ENCODE data around the gene BCDIN3D. TPM values are rescaled to one million over a fixed set of nuclear protein-coding genes. Genes with fewer than 3 reads are reported as not detected.

The BCDIN3D gene, protein sequence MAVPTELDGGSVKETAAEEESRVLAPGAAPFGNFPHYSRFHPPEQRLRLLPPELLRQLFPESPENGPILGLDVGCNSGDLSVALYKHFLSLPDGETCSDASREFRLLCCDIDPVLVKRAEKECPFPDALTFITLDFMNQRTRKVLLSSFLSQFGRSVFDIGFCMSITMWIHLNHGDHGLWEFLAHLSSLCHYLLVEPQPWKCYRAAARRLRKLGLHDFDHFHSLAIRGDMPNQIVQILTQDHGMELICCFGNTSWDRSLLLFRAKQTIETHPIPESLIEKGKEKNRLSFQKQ
- total RNA-seq (2014; rRNA removed; shearing (Covaris generic)) (3.3 and 4.2 TPM in 2 replicates), polyA plus RNA-seq (2016; fragmentation: Nextera tagmentation; extraction: Ambion mirVana) (3.7 TPM in 2 replicates)

DNA sequence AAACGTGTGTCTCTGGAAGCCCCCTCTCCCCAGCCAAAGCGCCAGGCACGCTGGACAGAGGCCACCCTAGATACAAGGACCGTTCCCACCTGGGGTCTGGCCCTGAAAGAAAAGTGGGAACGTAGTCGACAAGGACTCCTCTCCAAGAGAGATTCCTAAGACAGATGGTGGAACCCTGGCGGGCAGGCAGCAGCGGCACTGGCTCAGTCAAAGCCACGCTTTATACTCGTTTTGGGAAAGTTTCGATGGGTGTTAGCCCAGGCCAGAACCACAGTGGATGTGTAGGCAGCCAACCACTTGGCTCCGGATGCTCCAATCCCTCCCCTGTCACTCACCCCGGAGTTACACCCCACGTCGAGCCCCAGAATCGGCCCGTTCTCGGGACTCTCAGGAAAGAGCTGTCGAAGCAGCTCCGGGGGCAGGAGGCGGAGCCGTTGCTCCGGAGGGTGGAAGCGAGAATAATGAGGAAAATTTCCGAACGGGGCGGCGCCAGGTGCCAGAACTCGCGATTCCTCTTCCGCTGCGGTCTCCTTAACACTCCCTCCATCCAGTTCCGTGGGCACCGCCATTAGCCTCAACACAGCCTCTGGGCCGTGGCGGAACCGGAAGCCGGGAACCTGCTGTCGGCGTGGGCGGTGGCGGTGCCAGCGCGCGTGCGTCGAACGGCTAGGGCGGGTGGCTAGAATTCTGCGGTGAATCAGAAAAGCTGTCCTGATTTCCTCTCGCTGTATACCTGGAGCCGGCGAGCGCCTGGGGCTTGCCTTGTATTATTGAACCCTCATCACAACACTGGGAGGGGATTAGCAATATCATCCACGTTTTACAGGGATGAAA is at the start of gene BCDIN3D:
BCDIN3D (minus strand) TSS at position 588 of the 834 bp plus-strand sequence; CDS start at position 569, 19 bp downstream.
- TF ChIP-seq EZH2phosphoT487 (IDR thresholded peaks at IDR 0.05; ENCODE audit: insufficient read depth, low read depth): no peak
- no peak for TF ChIP-seq EZH2 (IDR thresholded peaks at IDR 0.05; ENCODE audit: insufficient read depth, poor library complexity, severe bottlenecking)
- H3K9ac ChIP-seq: peak within 1 kb of the TSS; percentile 86
- peaks cover under 1% of the 10 kb centered on the region; the same call in 1 of the 2 replicates for H3K27me3 ChIP-seq (replicated peaks; ENCODE audit: insufficient read depth)
- H3K4me2 ChIP-seq (ENCODE audit: unreplicated experiment): peak within 1 kb of the TSS; percentile 82
- DNase-seq: peak; percentile 98
- H3K36me3 ChIP-seq (ENCODE audit: low read depth): no peaks in the 10 kb centered on the region
- H3K4me3 ChIP-seq: peak within 1 kb of the TSS; percentile 83
- peak within 1 kb of the TSS; percentile 82 for H3K27ac ChIP-seq
- no peaks in the 10 kb centered on the region for H4K20me1 ChIP-seq (ENCODE audit: insufficient read depth)
- H3K79me2 ChIP-seq (ENCODE audit: insufficient read depth): peaks cover 21% of the 10 kb centered on the region
- in situ Hi-C loops (cut with MboI): no loop called here
- H3K9me2 ChIP-seq (ENCODE audit: insufficient read depth): no peaks in the 10 kb centered on the region
- H3F3A ChIP-seq (ENCODE audit: insufficient read depth): peaks cover 24% of the 10 kb centered on the region
- peak within 1 kb of the TSS; percentile 93 for H2AFZ ChIP-seq
- H3K9me3 ChIP-seq (ENCODE audit: low read depth): no peaks in the 10 kb centered on the region
- WGBS, 2 experiments (ENCODE audit: low coverage in 1 of 2, low lambda C conversion rate in 2 of 2, missing lambda C conversion rate in 2 of 2): 0 to 3% methylated on average over 54 to 55 of the region's 55 CpGs
- peaks cover 15% of the 10 kb centered on the region for H3K4me1 ChIP-seq (ENCODE audit: insufficient read depth)

DNA sequence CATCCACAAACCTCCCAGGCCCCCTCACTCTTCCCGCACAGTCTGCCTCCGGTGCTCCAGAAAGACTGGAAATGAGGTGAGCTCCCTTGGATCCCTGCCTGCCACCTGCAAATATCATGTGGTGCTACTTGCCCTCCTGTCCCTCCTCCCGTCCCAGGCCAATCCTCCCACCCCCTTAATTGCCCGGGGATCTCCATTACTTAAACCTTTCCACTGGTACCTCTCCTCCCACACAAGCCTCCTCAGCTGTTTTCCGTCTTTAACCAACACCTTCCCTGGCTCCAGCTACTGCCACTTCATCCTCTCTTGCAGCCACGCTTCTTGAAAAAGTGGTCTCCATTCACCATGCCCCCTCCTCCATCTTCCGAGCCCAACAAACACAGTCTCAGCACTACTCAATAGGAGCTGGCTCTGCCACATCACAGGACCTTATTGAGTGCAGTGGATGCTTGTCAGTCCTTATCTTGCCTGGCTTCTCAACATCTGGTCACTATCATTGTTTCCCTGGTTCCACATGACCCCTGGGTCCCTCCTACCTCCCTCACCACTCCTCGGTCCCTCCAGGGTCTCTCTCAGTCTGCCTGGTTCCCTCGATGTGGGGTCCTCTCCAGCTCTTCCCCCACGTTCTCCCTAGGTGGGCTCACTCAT is 49.3 kb upstream of the BCDIN3D start:
- WGBS, 2 experiments (ENCODE audit: low coverage in 1 of 2, low lambda C conversion rate in 2 of 2, missing lambda C conversion rate in 2 of 2): 53 to 56% methylated on average over 10 of the region's 10 CpGs
- Histone ChIP-seq H3K9ac (no peak overlapping the region), H4K20me1 (ENCODE audit: insufficient read depth) (no peaks in the 10 kb centered on the region), H3K4me1 (ENCODE audit: insufficient read depth) (no peaks in the 10 kb centered on the region), H3K4me3 (no peak overlapping the region), H2AFZ (no peak overlapping the region), H3K9me3 (ENCODE audit: low read depth) (no peaks in the 10 kb centered on the region), H3K27ac (no peak overlapping the region), H3F3A (ENCODE audit: insufficient read depth) (no peaks in the 10 kb centered on the region), H3K27me3 (replicated peaks; ENCODE audit: insufficient read depth) (no peaks in the 10 kb centered on the region), H3K36me3 (ENCODE audit: low read depth) (no peaks in the 10 kb centered on the region), H3K9me2 (ENCODE audit: insufficient read depth) (no peaks in the 10 kb centered on the region), H3K79me2 (ENCODE audit: insufficient read depth) (no peaks in the 10 kb centered on the region), H3K4me2 (ENCODE audit: unreplicated experiment) (no peak overlapping the region)
- no peak for TF ChIP-seq EZH2 (IDR thresholded peaks at IDR 0.05; ENCODE audit: insufficient read depth, poor library complexity, severe bottlenecking)
- no peak for TF ChIP-seq EZH2phosphoT487 (IDR thresholded peaks at IDR 0.05; ENCODE audit: insufficient read depth, low read depth)
- DNase-seq: no peak
- in situ Hi-C loops (cut with MboI): no loop called here

DNA sequence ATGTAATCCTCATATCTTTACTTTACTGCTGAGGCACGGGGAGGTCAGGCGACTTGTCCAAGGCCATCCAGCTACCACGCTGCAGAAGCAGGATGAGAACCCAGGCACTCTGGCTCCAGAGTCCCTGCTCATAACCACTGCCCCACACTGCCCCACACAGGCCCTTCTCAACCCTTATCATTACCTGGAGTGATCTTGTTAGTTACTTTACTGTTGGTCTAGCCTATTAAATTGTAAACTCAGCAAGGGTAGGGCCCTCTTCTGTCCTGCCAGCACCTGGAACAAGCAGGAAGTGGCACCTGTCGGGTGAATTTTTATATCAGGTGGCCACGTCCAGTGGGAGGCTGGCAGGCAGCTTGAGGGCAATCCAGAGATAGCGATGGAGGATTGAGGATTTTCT is 48.6 kb upstream of the BCDIN3D start:
- DNase-seq: no peak
- in situ Hi-C loops (cut with MboI): no loop called here

DNA sequence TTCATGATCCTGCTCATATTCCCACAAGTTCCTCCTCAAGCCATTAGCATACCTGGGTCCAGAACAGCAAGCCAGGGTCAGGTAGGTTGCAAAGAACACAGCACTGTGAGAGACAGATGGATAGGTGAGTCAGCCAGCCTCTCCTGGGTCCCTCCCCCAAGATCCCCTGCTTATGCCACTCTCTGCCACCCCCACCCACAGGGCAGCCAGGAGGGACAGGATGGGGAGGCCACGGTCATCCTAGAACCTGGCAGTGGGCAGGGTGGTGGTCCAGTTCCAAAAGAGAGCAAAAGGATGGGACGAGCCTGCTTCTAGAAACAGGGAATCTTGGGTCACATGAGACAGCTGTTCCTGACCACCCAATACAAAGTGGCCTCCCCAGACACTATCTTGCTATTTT is 48.1 kb upstream of the BCDIN3D start:
- Histone ChIP-seq H3K9me2 (ENCODE audit: insufficient read depth) (no peaks in the 10 kb centered on the region), H2AFZ (no peak overlapping the region), H3K27me3 (replicated peaks; ENCODE audit: insufficient read depth) (0 out of 2 replicates have a peak, but pooled peaks cover under 1% of the 10 kb centered on the region), H3K4me2 (ENCODE audit: unreplicated experiment) (no peak overlapping the region), H3K4me1 (ENCODE audit: insufficient read depth) (no peaks in the 10 kb centered on the region), H3K9me3 (ENCODE audit: low read depth) (no peaks in the 10 kb centered on the region), H4K20me1 (ENCODE audit: insufficient read depth) (no peaks in the 10 kb centered on the region), H3K4me3 (no peak overlapping the region), H3F3A (ENCODE audit: insufficient read depth) (no peaks in the 10 kb centered on the region), H3K9ac (no peak overlapping the region), H3K27ac (no peak overlapping the region), H3K36me3 (ENCODE audit: low read depth) (no peaks in the 10 kb centered on the region), H3K79me2 (ENCODE audit: insufficient read depth) (no peaks in the 10 kb centered on the region)
- WGBS, 2 experiments (ENCODE audit: low coverage in 1 of 2, low lambda C conversion rate in 2 of 2, missing lambda C conversion rate in 2 of 2): 50 to 57% methylated on average over 2 of the region's 2 CpGs
- DNase-seq: no peak
- in situ Hi-C loops (cut with MboI): no loop called here
- TF ChIP-seq EZH2phosphoT487 (IDR thresholded peaks at IDR 0.05; ENCODE audit: insufficient read depth, low read depth): no peak
- TF ChIP-seq EZH2 (IDR thresholded peaks at IDR 0.05; ENCODE audit: insufficient read depth, poor library complexity, severe bottlenecking): no peak

More for the DNA sequence above, 48.6 kb upstream of the BCDIN3D start:
- no peaks in the 10 kb centered on the region for H3K9me2 ChIP-seq (ENCODE audit: insufficient read depth)
- TF ChIP-seq EZH2phosphoT487 (IDR thresholded peaks at IDR 0.05; ENCODE audit: insufficient read depth, low read depth): no peak
- TF ChIP-seq EZH2 (IDR thresholded peaks at IDR 0.05; ENCODE audit: insufficient read depth, poor library complexity, severe bottlenecking): no peak
- no peak overlapping the region for H3K27ac ChIP-seq
- no peaks in the 10 kb centered on the region for H3K4me1 ChIP-seq (ENCODE audit: insufficient read depth)
- no peak overlapping the region for H3K9ac ChIP-seq
- H2AFZ ChIP-seq: no peak overlapping the region
- no peaks in the 10 kb centered on the region for H3K79me2 ChIP-seq (ENCODE audit: insufficient read depth)
- no peaks in the 10 kb centered on the region for H3K36me3 ChIP-seq (ENCODE audit: low read depth)
- no peaks in the 10 kb centered on the region for H3K27me3 ChIP-seq (replicated peaks; ENCODE audit: insufficient read depth)
- no peaks in the 10 kb centered on the region for H3F3A ChIP-seq (ENCODE audit: insufficient read depth)
- H3K4me2 ChIP-seq (ENCODE audit: unreplicated experiment): no peak overlapping the region
- H4K20me1 ChIP-seq (ENCODE audit: insufficient read depth): no peaks in the 10 kb centered on the region
- no peak overlapping the region for H3K4me3 ChIP-seq
- 70 to 71% methylated on average over 6 of the region's 6 CpGs for WGBS, 2 experiments (ENCODE audit: low coverage in 1 of 2, low lambda C conversion rate in 2 of 2, missing lambda C conversion rate in 2 of 2)
- H3K9me3 ChIP-seq (ENCODE audit: low read depth): no peaks in the 10 kb centered on the region

All from GM23248 (cell line).